ENCODE results near the gene RBFOX1.

The RBFOX1 gene

GRCh38 chr16:7332611-7333010 is at the start of gene RBFOX1:
Gene RBFOX1 (plus strand): TSS chr16:7332845.
- no peak for DNase-seq

DNA sequence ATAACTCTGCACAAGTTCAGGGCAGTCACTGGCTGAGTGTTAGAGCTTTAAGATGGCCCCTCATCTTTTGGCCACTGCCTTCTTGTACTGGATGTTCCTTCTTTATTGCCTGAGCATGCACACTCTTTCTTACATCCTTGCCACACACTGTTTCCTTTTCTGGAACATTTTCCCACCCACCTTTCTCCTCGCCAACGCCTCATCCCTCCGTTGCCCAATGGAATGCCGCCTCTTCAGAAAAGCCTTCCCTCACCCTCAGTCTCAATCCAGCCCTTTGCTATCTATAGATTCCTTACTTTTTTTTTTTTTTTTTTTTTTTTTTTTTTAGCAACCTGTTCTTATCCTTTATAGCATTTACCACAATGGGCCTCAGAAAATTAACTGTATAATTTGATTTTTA is 47.9 kb upstream of the RBFOX1 start:
- DNase-seq, result no peak

DNA sequence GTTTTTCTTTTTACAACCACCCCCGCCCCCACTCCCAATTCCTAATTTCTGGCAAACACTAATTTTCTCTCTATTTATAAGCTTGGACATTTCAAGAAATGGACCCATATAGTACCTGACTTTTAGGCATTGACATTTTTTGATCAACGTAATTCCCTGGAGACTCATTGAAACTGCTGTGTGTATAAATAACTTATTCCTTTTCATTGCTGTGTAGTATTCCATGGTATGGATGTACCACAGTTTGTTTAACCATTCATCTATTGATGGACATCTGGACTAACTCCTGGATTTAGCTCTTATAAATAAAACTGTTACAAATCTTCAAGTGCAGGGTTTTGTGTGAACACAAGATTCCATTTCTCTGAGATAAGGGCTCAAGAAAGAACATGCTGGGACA is 47.1 kb upstream of the RBFOX1 start:
- no peak for DNase-seq

DNA sequence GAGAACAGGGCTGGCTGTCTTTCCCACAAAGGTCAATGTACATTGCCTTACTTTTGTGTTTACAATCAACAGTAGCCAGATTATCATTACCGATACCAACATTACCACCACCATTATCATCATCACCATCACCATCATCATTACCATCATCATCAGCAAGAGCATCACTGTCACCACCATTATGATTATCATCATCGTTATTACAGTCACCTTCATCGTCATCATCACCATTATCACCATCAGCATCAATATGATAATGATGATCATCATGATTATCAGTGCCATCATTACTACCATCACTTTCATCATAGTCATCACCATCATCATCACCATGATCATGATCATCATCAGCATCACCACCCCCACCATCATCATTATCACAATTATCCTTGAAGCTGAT is 43.3 kb upstream of the RBFOX1 start:
- DNase-seq, result no peak

DNA sequence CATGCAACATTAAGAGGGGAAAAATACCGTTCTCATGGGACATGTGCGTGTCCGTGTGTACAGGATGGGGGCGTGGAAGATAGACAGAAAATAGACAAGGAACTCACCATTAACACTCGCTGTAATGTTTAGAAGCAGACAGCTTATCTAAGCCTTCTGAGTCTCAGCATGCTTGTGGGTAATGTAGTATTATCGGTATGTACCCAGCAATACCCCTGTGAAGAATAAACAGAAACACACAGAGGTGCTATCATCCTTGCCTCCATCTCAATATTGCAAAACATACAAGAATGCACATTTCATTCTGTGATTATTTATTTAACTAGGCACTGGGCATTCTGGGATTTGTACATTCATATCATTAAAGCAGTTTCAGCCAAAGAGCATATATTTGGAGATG is 42.0 kb upstream of the RBFOX1 start:
- DNase-seq, result no peak

DNA sequence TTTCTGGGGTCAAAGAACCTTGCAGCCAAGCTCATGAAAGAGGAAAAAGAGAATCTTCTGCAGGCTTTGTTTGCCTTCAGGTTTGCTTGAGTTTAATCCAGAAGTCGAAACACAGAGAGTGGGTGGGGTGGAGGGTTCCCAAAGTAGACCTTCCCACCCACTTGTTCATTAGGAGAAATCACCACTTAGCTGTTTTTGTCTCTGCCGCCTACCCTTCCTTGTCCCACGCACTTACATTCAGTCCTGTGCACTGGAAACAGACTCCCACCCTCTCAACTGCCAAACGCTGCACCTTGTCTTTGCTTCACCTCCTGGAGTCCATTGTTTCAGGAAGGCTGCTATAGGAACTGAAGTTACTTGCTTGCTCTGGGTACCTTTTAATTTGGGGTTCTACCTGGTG is 38.6 kb upstream of the RBFOX1 start:
- DNase-seq, result no peak

GRCh38 chr16:7303052-7303610 is 29.5 kb upstream of the RBFOX1 start:
- DNase-seq, result no peak

GRCh38 chr16:7303660-7304200 is 28.9 kb upstream of the RBFOX1 start:
- no peak for DNase-seq

GRCh38 chr16:7304279-7304678 is 28.4 kb upstream of the RBFOX1 start:
- no peak for DNase-seq

- no peak for DNase-seq
These were observed 27.7 kb upstream of the RBFOX1 start for GRCh38 chr16:7304958-7305357.

DNA sequence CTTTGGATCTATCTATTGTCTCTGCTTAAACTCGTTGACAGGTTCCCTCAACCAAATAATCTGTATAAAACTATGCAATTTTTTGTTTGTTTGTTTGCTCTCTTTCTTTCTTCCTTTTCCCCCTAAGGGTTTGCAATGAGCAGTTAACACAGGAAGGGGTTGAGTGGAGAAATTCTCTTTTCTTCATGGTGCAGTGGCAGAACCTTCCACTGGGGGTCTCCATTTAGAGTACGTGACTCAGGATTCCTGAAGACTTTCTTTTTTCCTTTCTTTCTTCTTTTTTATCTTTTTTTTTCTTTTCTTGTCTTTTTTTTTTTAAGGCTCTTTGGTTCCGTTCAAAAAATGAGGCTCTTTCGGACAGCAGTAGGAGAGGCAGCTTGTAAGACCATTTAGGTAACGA is 19.5 kb upstream of the RBFOX1 start:
- no peak for DNase-seq

DNA sequence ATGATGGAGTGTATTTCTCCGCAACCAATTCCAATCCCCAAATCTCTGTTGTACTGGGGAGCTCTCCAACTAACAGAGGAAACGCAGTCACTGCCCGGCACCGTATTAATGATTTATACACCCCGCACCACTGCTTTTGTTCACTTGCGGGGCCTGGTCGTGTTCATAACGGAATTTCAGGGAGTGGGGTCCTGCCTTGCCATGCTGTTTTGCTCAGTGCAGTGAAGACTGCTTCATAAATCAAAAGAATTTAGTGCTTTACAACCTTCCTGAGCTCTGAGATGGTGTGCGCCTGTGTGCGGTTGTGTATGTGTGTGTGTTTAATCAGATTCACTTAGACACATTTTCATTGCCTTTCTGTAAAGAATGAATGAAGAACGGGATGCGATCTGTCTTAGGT is 18.5 kb upstream of the RBFOX1 start:
- no peak for DNase-seq

DNA sequence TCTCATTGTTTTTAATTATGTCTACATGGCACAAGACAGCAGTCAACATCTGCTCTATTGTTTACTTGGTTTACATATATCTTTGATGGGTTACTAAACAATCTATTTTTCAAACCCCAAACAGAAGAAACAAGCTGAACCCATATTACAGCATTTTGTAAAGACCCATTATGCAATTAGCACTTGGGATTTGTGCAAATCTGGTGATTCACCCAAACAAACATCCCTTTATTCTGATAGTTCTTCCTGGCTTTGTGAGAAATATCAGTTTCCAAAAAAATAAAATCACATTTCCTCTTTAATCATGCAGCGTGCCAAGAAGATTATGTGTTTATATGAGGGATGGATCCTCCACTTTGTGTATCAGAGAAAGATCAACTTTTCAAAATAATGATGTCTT is 16.8 kb upstream of the RBFOX1 start:
- DNase-seq, result no peak

DNA sequence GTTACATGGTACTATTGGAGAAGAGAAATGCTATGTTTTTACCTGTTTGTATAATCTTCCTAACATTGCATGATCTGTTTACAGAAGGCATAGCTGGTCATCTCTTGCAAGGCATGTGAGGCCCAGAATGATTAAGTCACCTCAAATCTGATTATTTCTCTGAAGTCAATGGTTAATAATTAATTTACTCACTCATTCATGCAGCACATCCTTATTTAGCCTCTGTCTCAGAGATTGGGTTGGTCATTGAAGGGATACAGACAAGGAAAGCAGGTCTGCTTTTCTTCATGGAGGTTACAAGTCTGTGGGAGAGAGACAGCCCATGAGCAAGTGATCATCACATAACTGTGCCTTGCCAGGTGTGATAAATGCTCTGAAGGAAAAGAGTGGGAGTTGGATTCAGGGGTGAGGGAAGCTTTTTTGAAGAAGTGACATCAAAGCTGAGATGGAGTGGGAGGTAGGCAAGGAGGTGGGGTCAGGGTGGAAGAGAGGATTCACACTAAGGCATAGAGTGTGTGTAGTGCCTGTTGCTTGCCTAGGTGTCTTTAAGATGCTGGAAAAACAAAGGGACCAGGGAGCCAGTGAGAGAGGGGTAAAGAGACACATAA is 16.3 kb upstream of the RBFOX1 start:
- no peak for DNase-seq

- no peak for DNase-seq
These were observed 14.7 kb upstream of the RBFOX1 start for GRCh38 chr16:7317982-7318381.

- DNase-seq, result no peak
These were observed 14.0 kb upstream of the RBFOX1 start for GRCh38 chr16:7318686-7319085.

GRCh38 chr16:7319514-7319913 is 13.1 kb upstream of the RBFOX1 start:
- DNase-seq, result no peak

DNA sequence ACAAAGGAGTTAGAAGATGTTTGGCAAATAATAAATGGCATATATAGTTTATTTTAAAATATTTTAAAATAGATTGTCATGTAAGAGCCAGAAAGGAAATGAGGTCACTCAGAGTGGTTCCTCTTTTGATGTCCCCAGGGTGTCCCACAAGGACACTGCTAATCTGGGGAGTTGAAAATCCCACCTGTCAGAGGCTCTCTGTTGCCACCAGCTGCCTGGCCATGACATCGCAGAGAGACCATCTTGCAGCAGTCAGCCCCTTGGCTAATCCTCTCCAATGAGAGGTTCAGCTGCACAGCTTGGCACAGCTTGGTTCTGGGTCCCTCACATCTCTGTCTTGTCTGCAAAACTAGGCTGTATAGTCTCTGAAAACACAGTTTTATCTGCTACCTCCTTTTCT is 11.0 kb upstream of the RBFOX1 start:
- DNase-seq, result no peak

- no peak for DNase-seq
These were observed 8.3 kb upstream of the RBFOX1 start for GRCh38 chr16:7324321-7324720.

DNA sequence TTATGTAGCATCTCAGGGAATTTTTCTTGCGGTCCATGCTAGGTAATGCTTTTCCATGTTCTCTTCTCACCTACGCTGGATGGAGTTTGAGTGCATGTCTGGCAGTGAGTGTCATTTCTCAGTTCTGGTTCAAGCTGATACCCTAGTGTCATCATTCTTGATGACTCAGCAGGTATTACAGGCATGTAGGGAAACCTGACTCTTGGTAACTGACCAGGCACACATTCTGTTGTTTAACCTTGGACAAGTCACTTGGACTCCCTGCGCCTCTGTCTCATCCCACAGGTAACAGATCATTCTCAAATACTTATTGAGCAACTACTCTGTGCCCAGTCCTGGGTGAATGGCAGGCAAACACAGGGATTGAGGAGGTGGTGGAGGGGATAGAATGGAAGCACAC is 6.8 kb upstream of the RBFOX1 start:
- no peak for DNase-seq

GRCh38 chr16:7330709-7331108 is 1.9 kb upstream of the RBFOX1 start:
- no peak for DNase-seq

DNA sequence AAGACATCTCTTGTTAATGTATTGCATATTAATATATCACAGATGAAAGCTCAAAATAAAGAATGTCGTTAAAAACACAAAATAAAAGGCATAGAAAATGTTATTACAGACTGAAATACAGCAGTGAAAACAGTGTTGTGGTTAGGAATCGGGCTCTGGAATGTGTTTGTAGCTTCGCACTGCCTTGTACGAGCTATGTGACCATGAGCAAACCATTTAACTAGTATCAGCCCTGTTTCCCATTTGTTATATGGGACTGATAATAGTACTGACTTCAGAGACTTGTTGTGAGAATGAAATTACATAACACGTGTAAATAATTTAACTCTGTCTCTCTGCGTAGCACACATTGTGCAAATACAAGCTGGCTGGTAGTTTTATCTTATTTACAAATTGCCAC is 648 bp upstream of the RBFOX1 start:
- no peak for DNase-seq

- no peak for DNase-seq
These were observed 608 bp downstream of the RBFOX1 start for GRCh38 chr16:7333180-7333725.

GRCh38 chr16:7334801-7335560 is 2.3 kb downstream of the RBFOX1 start:
- DNase-seq, result no peak
